CD4-positive, alpha-beta memory T cell (primary cell): ENCODE measurements around the gene SLITRK3. TPM values are rescaled to one million over a fixed set of nuclear protein-coding genes. Genes with fewer than 3 reads are reported as not detected.
"Not testable (repeated sequence)": the region's sequence is repeated elsewhere in the genome, so short reads cannot be mapped to it uniquely, and the experiment has no call there.

ENCODE experiments used
- CTCF ChIA-PET: fragments of 350-600 bp; sonication (Branson Sonifier 250); formaldehyde crosslinking; loops from one replicate; lab custom pipeline; 2021; ENCODE audit warnings: inconsistent platforms; ENCODE audit not compliant: partially characterized antibody; lab: Charles Lee
- POLR2A ChIA-PET: fragments of 350-600 bp; sonication (Branson Sonifier 250); formaldehyde crosslinking; loops from one replicate; lab custom pipeline; 2021; ENCODE audit not compliant: partially characterized antibody; lab: Charles Lee
- DNase-seq, 5 donors: peaks; one replicate each; pipeline versions ENCODE4 v3.0.0 to v3.0.0-alpha.2; 2020 to 2022; ENCODE audit warnings: mixed read lengths in 1 of 5
- H3K27ac ChIP-seq: one replicate; pipeline ENCODE4 v1.7.0; 2013; ENCODE audit warnings: low read depth, low read length
- H3K27me3 ChIP-seq: 2 replicates; pipeline ENCODE4 v1.7.0; 2013; ENCODE audit warnings: mild to moderate bottlenecking, low read length, moderate library complexity; ENCODE audit not compliant: insufficient read depth
- H3K36me3 ChIP-seq: 2 replicates; pipeline ENCODE4 v1.7.0; 2013; ENCODE audit warnings: mild to moderate bottlenecking, low read length, moderate library complexity; ENCODE audit not compliant: insufficient read depth
- H3K4me1 ChIP-seq: 2 replicates; pipeline ENCODE4 v1.7.0; 2013; ENCODE audit warnings: mild to moderate bottlenecking, low read length, moderate library complexity; ENCODE audit not compliant: insufficient read depth
- H3K4me3 ChIP-seq, 2 donors: one replicate each; pipeline ENCODE4 v1.7.0; 2013; ENCODE audit warnings: low read length in 2 of 2, mild to moderate bottlenecking in 1 of 2
- H3K9me3 ChIP-seq, 2 donors: one replicate each; pipeline ENCODE4 v1.7.0; 2013; ENCODE audit warnings: low read length in 2 of 2, control low read depth in 1 of 2; ENCODE audit not compliant: control insufficient read depth in 1 of 2
- H3K27ac Mint-ChIP-seq, 7 donors: one replicate each; pipeline ENCODE4 v1.8.0; 2020 to 2021; ENCODE audit warnings: mixed read lengths in 7 of 7, mild to moderate bottlenecking in 6 of 7, inconsistent platforms in 3 of 7, moderate library complexity in 3 of 7
- H3K27me3 Mint-ChIP-seq, 2 donors: one replicate each; pipeline ENCODE4 v1.8.0; 2020 to 2021; ENCODE audit warnings: mixed read lengths in 2 of 2
- H3K36me3 Mint-ChIP-seq, 2 donors: one replicate each; pipeline ENCODE4 v1.8.0; 2020 to 2021; ENCODE audit warnings: mixed read lengths in 2 of 2, inconsistent platforms in 1 of 2, mild to moderate bottlenecking in 1 of 2
- H3K4me1 Mint-ChIP-seq, 4 donors: one replicate each; pipeline ENCODE4 v1.8.0; 2020 to 2021; ENCODE audit warnings: mixed read lengths in 4 of 4, mild to moderate bottlenecking in 1 of 4
- H3K4me3 Mint-ChIP-seq, 8 donors: one replicate each; pipeline ENCODE4 v1.8.0; 2020 to 2021; ENCODE audit warnings: mixed read lengths in 8 of 8, mild to moderate bottlenecking in 7 of 8, moderate library complexity in 6 of 8, inconsistent platforms in 3 of 8
- H3K9me3 Mint-ChIP-seq, 8 donors: one replicate each; pipeline ENCODE4 v1.8.0; 2020 to 2021; ENCODE audit warnings: mixed read lengths in 8 of 8, mild to moderate bottlenecking in 5 of 8, inconsistent platforms in 3 of 8, moderate library complexity in 1 of 8
- intact Hi-C: fragments of 100-400 bp; cut with micrococcal nuclease; formaldehyde crosslinking; loops from one replicate; pipeline ENCODE4 v1.15.1; 2023
- polyA plus RNA-seq, 2 donors: library from polyadenylated mRNA; unstranded; fragments of 300-500 nt; fragmentation: Illumina TruSeq; gene quantifications; one replicate each; pipeline ENCODE4 v1.2.3, GENCODE V29; 2021
- total RNA-seq, 2 experiments: library from RNA; stranded (reverse); gene quantifications; one replicate each; pipeline ENCODE4 v1.2.3, GENCODE V29; 2021

The SLITRK3 gene
- total and polyA plus RNA-seq, 4 experiments from 2014 or later = not detected

GRCh38 chr3:165158011-165158410 is 38.2 kb downstream of the SLITRK3 start:
- Histone ChIP-seq H3K27ac (no peak overlapping the region), H3K27me3 (no peaks in the 10 kb centered on the region), H3K9me3 (no peaks in the 10 kb centered on the region), H3K36me3 (no peaks in the 10 kb centered on the region), H3K4me1 (no peaks in the 10 kb centered on the region), H3K4me3 (no peak overlapping the region)
- ChIA-PET CTCF (no interaction called here), POLR2A (no interaction called here)
- no peak for DNase-seq
- Mint-ChIP-seq H3K27ac (no peak overlapping the region), H3K27me3 (no peaks in the 10 kb centered on the region), H3K4me1 (no peaks in the 10 kb centered on the region), H3K36me3 (no peaks in the 10 kb centered on the region), H3K9me3 (peaks cover 0 to 3% (median 0%) of the 10 kb centered on the region in 8 donors), H3K4me3 (no peak overlapping the region)
- intact Hi-C loops = no loop called here

- ChIA-PET CTCF (no interaction called here), POLR2A (no interaction called here)
- Mint-ChIP-seq H3K36me3 (no peaks in the 10 kb centered on the region), H3K27me3 (no peaks in the 10 kb centered on the region), H3K9me3 (peaks cover 0 to 3% (median 0%) of the 10 kb centered on the region in 8 donors), H3K27ac (no peak overlapping the region), H3K4me1 (no peaks in the 10 kb centered on the region), H3K4me3 (no peak overlapping the region)
- H3K4me3 ChIP-seq = no peak overlapping the region
- intact Hi-C loops = no loop called here
- no peaks in the 10 kb centered on the region for H3K27me3 ChIP-seq
- H3K9me3 ChIP-seq = no peaks in the 10 kb centered on the region
- no peaks in the 10 kb centered on the region for H3K36me3 ChIP-seq
- H3K27ac ChIP-seq = no peak overlapping the region
- no peaks in the 10 kb centered on the region for H3K4me1 ChIP-seq
- no peak for DNase-seq
Observed at GRCh38 chr3:165156757-165157420, 39.3 kb downstream of the SLITRK3 start.

GRCh38 chr3:165148876-165149441 is 47.2 kb downstream of the SLITRK3 start:
- intact Hi-C loops = no loop called here

GRCh38 chr3:165144271-165144670 is 51.9 kb downstream of the SLITRK3 start:
- no peaks in the 10 kb centered on the region for H3K27me3 ChIP-seq
- Mint-ChIP-seq H3K36me3 (no peaks in the 10 kb centered on the region), H3K9me3 (peaks cover 0 to 6% (median 2%) of the 10 kb centered on the region in 8 donors), H3K4me3 (no peak overlapping the region), H3K27ac (no peak overlapping the region), H3K27me3 (no peaks in the 10 kb centered on the region), H3K4me1 (no peaks in the 10 kb centered on the region)
- ChIA-PET CTCF (interaction anchor here (0.6 kb wide), 1 partner anchor 1335 kb away, joined by 3 read pairs; no protein-coding TSS in a partner anchor), POLR2A (no interaction called here)
- no peaks in the 10 kb centered on the region for H3K9me3 ChIP-seq
- DNase-seq = no peak
- no peak overlapping the region for H3K27ac ChIP-seq
- H3K4me1 ChIP-seq = no peaks in the 10 kb centered on the region
- no peaks in the 10 kb centered on the region for H3K36me3 ChIP-seq
- intact Hi-C loops = no loop called here
- no peak overlapping the region for H3K4me3 ChIP-seq

More at GRCh38 chr3:165148876-165149441, 47.2 kb downstream of the SLITRK3 start:
- no peaks in the 10 kb centered on the region for H3K36me3 ChIP-seq
- H3K4me3 ChIP-seq = no peak overlapping the region
- Mint-ChIP-seq H3K36me3 (no peaks in the 10 kb centered on the region), H3K27ac (no peak overlapping the region), H3K27me3 (no peaks in the 10 kb centered on the region), H3K9me3 (peaks cover 0 to 11% (median 2%) of the 10 kb centered on the region in 8 donors), H3K4me1 (no peaks in the 10 kb centered on the region), H3K4me3 (no peak overlapping the region)
- DNase-seq = no peak
- POLR2A ChIA-PET = no interaction called here
- no peaks in the 10 kb centered on the region for H3K27me3 ChIP-seq
- no peak overlapping the region for H3K27ac ChIP-seq
- H3K4me1 ChIP-seq = no peaks in the 10 kb centered on the region
- H3K9me3 ChIP-seq = no peaks in the 10 kb centered on the region
- CTCF ChIA-PET = no interaction called here

- CTCF ChIA-PET, H3K27me3 Mint-ChIP-seq, H3K4me3 ChIP-seq, H3K27ac ChIP-seq, H3K4me1 Mint-ChIP-seq, H3K4me1 ChIP-seq, H3K27ac Mint-ChIP-seq, DNase-seq, H3K36me3 ChIP-seq, intact Hi-C loops, POLR2A ChIA-PET, H3K27me3 ChIP-seq, H3K9me3 ChIP-seq, H3K36me3 Mint-ChIP-seq, H3K4me3 Mint-ChIP-seq: not testable (repeated sequence)
- H3K9me3 Mint-ChIP-seq = peaks cover 0 to 23% (median 7%) of the 10 kb centered on the region in 8 donors
Observed at GRCh38 chr3:165139918-165140317, 56.3 kb downstream of the SLITRK3 start.

Other genes with a start within 250 kb of the SLITRK3 start
- gene SI, start 117.9 kb downstream of the SLITRK3 start, total RNA-seq = not detected
- not detected for gene SI, start 117.9 kb downstream of the SLITRK3 start, polyA plus RNA-seq